Transverse colon (tissue), 4 donors: ENCODE data around the gene BTBD19. TPM values are rescaled to one million over a fixed set of nuclear protein-coding genes. Genes with fewer than 3 reads are reported as not detected.

Experiments used
- DNase-seq: peaks from one replicate; pipeline ENCODE4 v3.0.0-alpha.2; 2019
- H3K27ac ChIP-seq, 4 donors: fragments of 200-600 bp; sonication (generic); 2 replicates each; pipeline ENCODE4 v1.5.1; 2016 to 2018; ENCODE audit warnings: inconsistent platforms in 4 of 4
- H3K27me3 ChIP-seq: fragments of 200-600 bp; sonication (generic); 2 replicates; pipeline ENCODE4 v1.5.1; 2017; ENCODE audit warnings: inconsistent platforms
- H3K36me3 ChIP-seq, 4 donors: fragments of 200-600 bp; sonication (generic); 2 replicates each; pipeline ENCODE4 v1.5.1; 2017 to 2019; ENCODE audit warnings: inconsistent platforms in 4 of 4
- H3K4me1 ChIP-seq, 4 donors: fragments of 200-600 bp; sonication (generic); 2 replicates each; pipeline ENCODE4 v1.5.1; 2017 to 2020; ENCODE audit warnings: inconsistent platforms in 4 of 4
- H3K4me3 ChIP-seq, 4 donors: fragments of 200-600 bp; sonication (generic); 1 replicate in 1 of 4; 2 replicates in 3 of 4; pipeline versions ENCODE4 v1.5.1 to v1.6.1; 2017 to 2019; ENCODE audit warnings: inconsistent platforms in 4 of 4
- H3K9me3 ChIP-seq, 2 donors: fragments of 200-600 bp; sonication (generic); 2 replicates each; pipeline ENCODE4 v1.5.1; 2017 to 2019; ENCODE audit warnings: inconsistent platforms in 2 of 2
- CTCF ChIP-seq, 5 experiments: fragments of 200-600 bp in 3 of 5; fragments of 450-650 bp in 2 of 5; sonication (generic) in 3 of 5; IDR thresholded peaks; 1 replicate in 2 of 5; 2 replicates in 3 of 5; pipeline ENCODE4 v1.5.1; 2016 to 2017; ENCODE audit warnings: antibody characterized with exemption in 5 of 5, inconsistent platforms in 3 of 5, mild to moderate bottlenecking in 2 of 5, moderate library complexity in 1 of 5
- EP300 ChIP-seq: sonication (generic); formaldehyde crosslinking; IDR thresholded peaks from one replicate; pipeline ENCODE4 v1.6.1; 2017; ENCODE audit warnings: antibody characterized with exemption, low read depth
- POLR2A ChIP-seq: fragments of 450-650 bp; IDR thresholded peaks from one replicate; pipeline ENCODE4 v1.6.1; 2016; ENCODE audit warnings: antibody characterized with exemption, mild to moderate bottlenecking, moderate library complexity
- POLR2AphosphoS5 ChIP-seq, 3 donors: sonication (generic); formaldehyde crosslinking; IDR thresholded peaks; one replicate each; pipeline ENCODE4 v1.6.1; 2016; ENCODE audit warnings: antibody characterized with exemption in 3 of 3
- WGBS, 2 donors: methylation state at CpG; one replicate each; pipeline ENCODE4 v1.1.5; 2018; ENCODE audit warnings: low coverage in 1 of 2; 5-methylcytosine and 5-hydroxymethylcytosine counted together
- in situ Hi-C, 4 donors: fragments of 200-750 bp; cut with MboI; loops; one replicate each; pipeline versions ENCODE4 v1.15.0 to v1.15.1; 2017; ENCODE audit warnings: low sequenced_read_pairs in 3 of 4, low pct_ligation_motif_present in 1 of 4, low pct_unique_long_range_greater_than_20kb in 1 of 4
- intact Hi-C: fragments of 100-400 bp; cut with DNase I; formaldehyde crosslinking; loops from one replicate; pipeline ENCODE4 v1.15.1; 2023; ENCODE audit warnings: low total_unique reads
- total RNA-seq, 4 donors: library from RNA; depleted of rRNA; stranded (reverse); fragments of >200 nt; gene quantifications; one replicate each; pipeline ENCODE4 v1.1.0, GENCODE V29; 2016

Gene BTBD19
- total RNA-seq, 4 donors from 2014 or later = 1.5 to 22.1 (median 3.7) TPM

GRCh38 chr1:44802306-44803061 is 5.8 kb upstream of the BTBD19 start:
- Histone ChIP-seq H3K4me3 (peak overlapping the region in 1 of 4 donors; percentile 81), H3K27ac (peak overlapping the region; percentile 26 to 90 (median 50)), H3K36me3 (peaks cover 0 to 6% (median 0%) of the 10 kb centered on the region in 4 donors), H3K4me1 (peaks cover 21 to 44% (median 31%) of the 10 kb centered on the region in 4 donors), H3K9me3 (no peaks in the 10 kb centered on the region), H3K27me3 (no peaks in the 10 kb centered on the region)
- no peak for DNase-seq
- WGBS, 2 donors = 62 to 83% methylated on average over 2 to 13 of the region's 13 CpGs
- intact Hi-C loops = no loop called here
- TF ChIP-seq CTCF (IDR thresholded peaks at IDR 0.05) (no peak), POLR2A (no peak), POLR2AphosphoS5 (IDR thresholded peaks at IDR 0.05) (no peak), EP300 (no peak)
- in situ Hi-C loops = no loop called here

GRCh38 chr1:44803062-44803311 is 5.3 kb upstream of the BTBD19 start:
- H3K9me3 ChIP-seq = no peaks in the 10 kb centered on the region
- no peak overlapping the region for H3K4me3 ChIP-seq
- in situ Hi-C loops (no loop called here), intact Hi-C loops (no loop called here)
- TF ChIP-seq POLR2A (no peak), EP300 (no peak)
- H3K36me3 ChIP-seq = peaks cover 0 to 6% (median 0%) of the 10 kb centered on the region in 4 donors
- 93% methylated on average over 9 of the region's 9 CpGs; no CpG with 5 or more reads in 1 of the 2 donors for WGBS, 2 donors
- peaks cover 26 to 49% (median 35%) of the 10 kb centered on the region in 4 donors for H3K4me1 ChIP-seq
- peak overlapping the region in 1 of 4 donors; percentile 73 for H3K27ac ChIP-seq
- H3K27me3 ChIP-seq = no peaks in the 10 kb centered on the region
- no peak for DNase-seq

- Histone ChIP-seq H3K4me1 (peaks cover 31 to 54% (median 41%) of the 10 kb centered on the region in 4 donors), H3K9me3 (no peaks in the 10 kb centered on the region), H3K4me3 (no peak overlapping the region), H3K27me3 (no peaks in the 10 kb centered on the region), H3K27ac (peak overlapping the region in 1 of 4 donors; percentile 73), H3K36me3 (peaks cover 0 to 6% (median 0%) of the 10 kb centered on the region in 4 donors)
- in situ Hi-C loops = no loop called here
- intact Hi-C loops = no loop called here
- TF ChIP-seq POLR2AphosphoS5 (IDR thresholded peaks at IDR 0.05) = no peak
- TF ChIP-seq EP300 = no peak
- TF ChIP-seq CTCF (IDR thresholded peaks at IDR 0.05) = no peak
- WGBS, 2 donors = 88% methylated on average over 13 of the region's 13 CpGs; no CpG with 5 or more reads in 1 of the 2 donors
- no peak for DNase-seq
Measured at GRCh38 chr1:44803312-44804095, 4.8 kb upstream of the BTBD19 start.

- WGBS, 2 donors = 98% methylated on average over 19 of the region's 20 CpGs; no CpG with 5 or more reads in 1 of the 2 donors
- Histone ChIP-seq H3K4me3 (no peak overlapping the region), H3K36me3 (peaks cover 0 to 6% (median 0%) of the 10 kb centered on the region in 4 donors), H3K4me1 (peaks cover 43 to 66% (median 53%) of the 10 kb centered on the region in 4 donors), H3K27me3 (no peaks in the 10 kb centered on the region), H3K9me3 (no peaks in the 10 kb centered on the region), H3K27ac (peak overlapping the region; percentile 92 to 96 (median 94))
- in situ Hi-C loops (no loop called here), intact Hi-C loops (loop anchor here (2.0 kb wide), 1 partner anchor 67 kb away; the partner anchor contains the start of gene KIF2C)
- no peak for TF ChIP-seq POLR2A
- TF ChIP-seq EP300 = no peak
- no peak for TF ChIP-seq POLR2AphosphoS5 (IDR thresholded peaks at IDR 0.05)
- no peak for TF ChIP-seq CTCF (IDR thresholded peaks at IDR 0.05)
- no peak for DNase-seq
Measured at GRCh38 chr1:44805311-44806024, 2.9 kb upstream of the BTBD19 start.
